ENCODE results near the gene KCNIP1.

DNA sequence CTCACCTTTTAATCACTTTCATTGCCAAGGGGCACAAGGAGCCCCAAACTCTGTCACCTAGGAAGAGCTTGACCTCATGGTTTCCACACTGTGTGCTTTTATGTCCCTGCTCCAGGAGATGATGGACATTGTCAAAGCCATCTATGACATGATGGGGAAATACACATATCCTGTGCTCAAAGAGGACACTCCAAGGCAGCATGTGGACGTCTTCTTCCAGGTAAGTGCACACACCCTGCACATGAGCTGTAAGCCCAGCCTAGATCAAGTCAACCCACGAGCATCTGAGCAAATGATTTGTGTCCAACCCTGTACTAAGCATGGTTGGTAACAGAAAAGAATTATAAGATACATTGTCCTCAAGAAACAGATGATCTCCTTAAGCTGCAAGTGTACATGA lies 228.9 kb downstream of the KCNIP1 start:
- TF ChIP-seq CTCF (IDR thresholded peaks at IDR 0.05) (no peak), POLR2A (IDR thresholded peaks at IDR 0.05) (no peak)

All from body of pancreas (tissue), 4 donors.